DMS 273 (cell line): Measurements from ENCODE around the gene TNFRSF13B.
"Not testable (repeated sequence)": the region's sequence is repeated elsewhere in the genome, so short reads cannot be mapped to it uniquely, and the experiment has no call there.

Source experiments
- DNase-seq: peaks from one replicate; lab custom pipeline; 2025; ENCODE audit not compliant: unreplicated experiment; lab: John Stamatoyannopoulos, UW

Gene TNFRSF13B

GRCh38 chr17:16987066-16987829 is 15.3 kb upstream of the TNFRSF13B start:
- DNase-seq, result no peak

GRCh38 chr17:16986391-16986790 is 14.5 kb upstream of the TNFRSF13B start:
- DNase-seq, result no peak

- DNase-seq, result no peak
Measured at GRCh38 chr17:16981928-16982327, 10.0 kb upstream of the TNFRSF13B start.

DNA sequence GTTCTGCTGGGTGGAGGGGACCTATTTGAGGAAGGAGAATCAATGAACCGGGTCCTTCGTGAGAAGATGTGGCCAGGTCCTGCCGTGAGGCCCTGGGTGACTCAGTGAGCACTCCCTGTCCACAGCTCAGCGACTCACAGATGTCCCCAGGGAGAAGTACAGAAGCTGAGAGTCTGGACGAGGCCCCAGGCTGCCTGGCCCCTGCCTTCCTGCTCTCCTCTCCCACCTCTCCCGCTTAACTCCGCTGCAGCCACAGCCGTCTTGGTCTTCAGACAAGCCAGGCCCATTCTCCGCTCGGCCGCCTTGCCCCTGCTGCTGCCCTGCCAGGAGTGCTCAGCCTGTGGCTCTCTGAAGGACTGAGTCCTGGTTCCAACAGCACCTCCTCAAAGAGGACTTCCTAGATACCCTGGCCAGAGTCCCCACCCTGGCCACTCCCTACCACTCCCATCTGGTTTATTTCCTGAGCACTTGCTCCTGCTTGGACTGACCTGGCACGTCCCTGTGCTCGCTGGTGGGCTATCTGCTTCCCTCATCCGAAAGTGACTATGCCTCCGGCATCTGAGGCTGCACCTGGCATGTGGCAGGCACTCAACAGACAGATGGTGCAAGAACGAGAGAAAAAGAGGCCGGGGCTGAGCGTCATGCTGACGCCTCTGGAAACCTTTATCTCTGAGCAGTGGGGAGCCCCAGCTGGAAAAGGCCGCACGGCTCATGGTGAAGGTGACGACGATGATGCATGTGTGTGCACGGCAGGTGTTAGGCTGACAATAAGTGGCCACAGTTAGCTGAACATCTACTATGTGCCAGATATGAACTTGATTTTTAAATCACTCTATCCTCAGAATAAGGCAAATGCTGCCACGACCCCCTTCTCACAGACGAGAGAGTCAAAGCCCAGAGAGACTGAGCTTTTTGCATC is 9.2 kb upstream of the TNFRSF13B start:
- DNase-seq, result peak; percentile 71

DNA sequence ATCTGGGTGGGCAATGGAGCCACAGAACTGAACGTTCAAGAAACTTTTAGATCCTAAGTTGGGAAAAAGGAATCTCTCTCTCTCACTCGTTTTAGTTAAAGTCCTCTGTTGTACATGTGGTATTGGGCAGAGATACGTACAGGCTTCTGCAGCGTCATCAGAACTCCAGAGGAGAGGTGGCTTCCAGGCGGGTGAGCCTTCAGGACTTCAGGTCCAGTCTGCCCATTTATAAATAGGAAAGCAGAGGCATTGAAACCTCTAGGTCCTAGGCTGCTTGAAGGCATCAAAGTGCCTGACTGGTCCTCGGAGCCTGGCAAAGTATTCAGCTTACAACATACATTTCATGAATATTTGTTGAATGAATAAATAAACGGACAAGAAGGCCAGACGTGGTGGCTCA is 8.1 kb upstream of the TNFRSF13B start:
- DNase-seq, result no peak

- not testable (repeated sequence) for DNase-seq
Measured at GRCh38 chr17:16979237-16979823, 7.4 kb upstream of the TNFRSF13B start.

GRCh38 chr17:16977932-16978331 is 6.0 kb upstream of the TNFRSF13B start:
- DNase-seq, result no peak

DNA sequence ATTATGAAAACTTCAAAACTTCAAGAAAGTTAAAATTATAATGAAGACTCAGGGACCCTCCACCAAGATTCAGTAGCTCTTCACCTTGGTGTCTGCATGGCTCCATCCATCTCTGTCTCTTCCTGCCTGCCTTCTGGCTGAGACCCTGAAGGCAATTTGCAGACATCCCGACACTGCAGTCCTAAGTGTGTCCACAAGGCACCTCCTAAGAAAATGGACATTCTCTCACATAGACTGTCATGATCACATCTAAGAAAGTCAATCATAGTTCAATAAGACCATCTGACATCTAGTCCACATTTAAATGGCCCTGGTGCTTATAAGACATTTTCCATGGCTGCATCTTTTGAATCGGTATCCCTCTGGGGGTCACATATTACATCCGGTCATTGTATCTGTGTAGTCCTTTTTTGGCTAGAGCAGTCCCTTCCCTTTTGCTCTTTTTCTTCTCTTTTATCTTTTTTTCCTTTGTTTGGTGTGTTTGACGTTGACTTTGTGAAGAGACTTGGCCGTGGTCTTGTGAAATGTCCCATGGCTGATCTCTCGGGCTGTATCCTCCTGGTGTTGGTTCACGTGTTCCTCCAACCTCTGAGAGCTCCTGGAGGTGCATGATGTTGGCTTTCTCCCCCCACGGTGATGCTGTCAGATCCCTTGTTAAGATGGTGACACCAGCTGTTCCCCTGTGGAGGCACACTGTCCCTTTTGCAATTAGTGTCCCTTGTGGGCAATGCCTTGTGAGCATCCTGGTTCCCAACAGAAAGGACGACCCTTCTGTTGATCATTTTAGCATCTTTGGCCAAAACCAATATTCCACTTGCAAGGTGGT is 5.0 kb upstream of the TNFRSF13B start:
- no peak for DNase-seq

GRCh38 chr17:16975744-16976625 is 4.1 kb upstream of the TNFRSF13B start:
- no peak for DNase-seq

GRCh38 chr17:16975277-16975651 is 3.3 kb upstream of the TNFRSF13B start:
- DNase-seq, result no peak

DNA sequence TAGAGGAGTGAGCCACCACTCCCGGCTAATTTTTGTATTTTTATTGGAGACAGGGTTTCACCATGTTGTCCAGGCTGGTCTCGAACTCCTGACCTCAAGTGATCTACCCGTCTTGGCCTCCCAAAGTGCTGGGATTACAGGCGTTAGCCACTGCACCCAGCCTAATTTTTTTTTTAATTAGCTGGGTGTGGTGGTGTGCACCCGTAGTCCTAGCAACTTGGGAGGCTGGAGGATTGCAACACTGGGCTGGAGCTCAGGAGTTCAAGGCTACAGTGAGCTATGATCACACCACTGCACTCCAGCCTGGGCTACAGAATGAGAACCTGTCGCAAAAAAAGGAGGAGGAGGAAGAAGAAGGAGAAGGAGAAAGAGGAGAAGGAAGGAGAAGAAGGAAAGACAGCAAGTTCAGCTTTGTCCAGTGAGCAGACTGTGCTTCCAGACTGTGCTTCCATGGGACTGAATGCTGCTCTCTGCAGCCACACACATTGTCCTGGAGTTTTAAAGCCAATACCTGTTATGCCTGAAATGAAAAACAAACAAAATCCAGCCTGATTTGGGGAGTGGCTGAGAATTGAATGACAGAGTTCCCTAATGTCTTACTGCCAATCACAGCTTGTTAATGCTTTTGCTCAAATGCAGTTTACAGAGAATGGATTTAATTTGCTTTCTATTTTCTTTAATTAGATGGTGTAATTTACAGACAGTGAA is 2.8 kb upstream of the TNFRSF13B start:
- DNase-seq, result no peak

- DNase-seq, result no peak
Measured at GRCh38 chr17:16973760-16974540, 2.0 kb upstream of the TNFRSF13B start.

- DNase-seq, result not testable (repeated sequence)
Measured at GRCh38 chr17:16973043-16973442, 1.1 kb upstream of the TNFRSF13B start.

GRCh38 chr17:16972346-16972745 is 428 bp upstream of the TNFRSF13B start:
- DNase-seq, result no peak

DNA sequence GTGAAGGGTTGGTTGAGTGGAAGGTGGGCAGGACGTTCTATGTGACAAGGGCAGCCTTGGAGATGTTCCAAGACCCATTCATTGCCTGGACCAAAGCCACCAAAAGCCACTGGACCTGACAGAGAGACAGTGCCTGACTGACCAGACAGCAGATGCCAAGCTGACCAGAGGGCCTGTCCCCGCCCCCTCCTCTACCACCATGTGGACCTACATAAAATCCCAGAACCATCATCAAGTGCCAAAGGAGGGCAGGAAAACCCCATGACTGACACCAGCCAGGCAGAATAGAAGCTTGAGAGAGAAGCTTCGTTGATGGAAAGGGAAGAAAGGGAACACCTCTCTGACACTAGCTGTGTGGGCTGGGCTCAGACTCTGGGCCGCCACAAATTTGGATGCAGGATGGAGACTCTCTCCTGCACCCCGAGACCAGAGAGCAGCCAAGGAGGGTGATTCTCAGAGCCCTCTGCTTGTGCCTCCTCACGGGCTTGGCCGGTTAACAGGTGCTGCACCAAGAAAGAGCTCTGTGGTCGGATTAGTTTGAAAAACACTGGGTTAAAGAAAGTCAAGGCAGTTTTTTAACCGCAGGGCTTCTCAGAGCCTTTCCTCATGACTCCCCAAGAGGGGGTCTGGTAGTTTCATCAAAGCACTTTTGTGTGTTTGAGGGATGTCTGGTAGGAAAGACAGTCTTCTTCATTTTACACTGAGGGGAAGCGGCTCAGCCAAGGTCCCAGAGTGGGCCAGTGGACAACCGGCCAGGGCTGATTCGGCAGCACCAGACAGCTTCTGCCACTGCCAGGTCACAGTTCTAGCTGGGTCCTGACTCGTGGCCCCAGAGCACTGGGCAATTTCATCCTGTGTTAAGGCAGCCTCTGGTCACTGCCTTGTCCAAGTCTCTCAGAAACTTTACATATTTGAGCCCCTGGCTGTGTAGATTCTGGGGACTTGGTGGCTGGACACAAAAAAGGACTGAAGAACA is 1.7 kb downstream of the TNFRSF13B start:
- DNase-seq, result no peak

DNA sequence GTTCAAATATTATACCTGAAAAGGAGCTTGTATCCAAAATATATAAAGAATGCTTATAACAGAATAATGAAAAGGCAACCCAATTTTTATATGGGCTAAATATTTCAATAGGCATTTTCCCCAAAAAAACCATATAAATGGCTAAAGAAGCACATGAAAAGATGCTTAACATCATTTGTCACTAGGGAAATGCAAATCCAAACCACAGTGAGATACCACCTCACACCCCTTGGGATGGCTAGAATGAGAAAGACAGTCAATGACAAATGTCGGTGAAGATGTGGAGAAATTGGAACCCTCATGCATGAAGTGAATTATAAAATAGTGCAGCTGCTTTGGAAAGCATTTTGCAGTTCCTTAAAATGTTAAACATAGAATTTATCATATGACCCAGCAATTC is 3.1 kb downstream of the TNFRSF13B start:
- no peak for DNase-seq

DNA sequence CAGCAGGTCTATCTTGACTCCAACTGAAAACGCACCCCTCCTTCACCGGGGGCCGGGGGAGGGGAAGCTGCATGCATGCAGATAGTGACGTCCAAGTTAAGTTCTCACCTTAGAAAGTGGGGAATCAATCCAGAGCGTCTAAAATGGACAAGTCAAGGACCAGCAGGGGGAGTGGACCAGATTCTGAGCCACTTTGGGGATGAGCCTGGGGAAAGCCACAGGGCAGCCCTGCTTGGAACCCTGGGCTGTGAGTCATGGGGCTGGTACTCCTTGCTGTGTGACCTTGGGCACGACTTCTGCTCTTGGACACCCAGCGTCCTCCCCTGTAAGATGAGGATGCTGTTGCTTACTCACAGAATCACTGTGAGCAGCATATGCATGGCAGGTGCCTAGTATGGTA is 9.1 kb downstream of the TNFRSF13B start:
- DNase-seq, result peak; percentile 16
